HepG2 (cell line): Measurements from ENCODE around the gene CYSTM1. TPM values are rescaled to one million over a fixed set of nuclear protein-coding genes. Genes with fewer than 3 reads are reported as not detected.

Experiments used
- ARNTL ChIP-seq: sonication (generic); formaldehyde crosslinking; IDR thresholded peaks from 2 replicates; pipeline ENCODE4 v1.4.0; 2020; ENCODE audit warnings: mild to moderate bottlenecking, missing genetic modification reagents
- BORCS8-MEF2B ChIP-seq: sonication (generic); formaldehyde crosslinking; IDR thresholded peaks from 2 replicates; pipeline ENCODE4 v1.8.0; 2022; ENCODE audit warnings: mild to moderate bottlenecking, missing genetic modification reagents
- CBX1 ChIP-seq: IDR thresholded peaks from one replicate; pipeline ENCODE4 v1.6.1; 2016; ENCODE audit warnings: antibody characterized with exemption, low read depth
- EP300 ChIP-seq, 3 experiments: sonication (generic) in 1 of 3; formaldehyde crosslinking in 1 of 3; IDR thresholded peaks; 2 replicates each; pipeline versions ENCODE4 v1.5.1 to v1.6.1; 2011 to 2020; ENCODE audit warnings: low read depth in 2 of 3, low read length in 2 of 3, borderline replicate concordance in 1 of 3, improper control_type of control experiment in 1 of 3, mild to moderate bottlenecking in 1 of 3, missing genetic modification reagents in 1 of 3, moderate library complexity in 1 of 3
- GATAD2A ChIP-seq: IDR thresholded peaks from 2 replicates; pipeline ENCODE4 v1.6.1; 2016
- MED13 ChIP-seq: sonication (generic); formaldehyde crosslinking; IDR thresholded peaks from 2 replicates; pipeline ENCODE4 v1.5.0; 2020; ENCODE audit warnings: missing genetic modification reagents
- RFX1 ChIP-seq: fragments of 450-650 bp; IDR thresholded peaks from 2 replicates; pipeline ENCODE4 v1.6.1; 2017
- SIX1 ChIP-seq: sonication (generic); formaldehyde crosslinking; IDR thresholded peaks from 2 replicates; pipeline ENCODE4 v1.4.0; 2020; ENCODE audit warnings: missing genetic modification reagents, borderline replicate concordance
- TCF12 ChIP-seq, 2 experiments: fragments of 450-650 bp in 1 of 2; sonication (generic) in 1 of 2; formaldehyde crosslinking in 1 of 2; IDR thresholded peaks; 2 replicates each; pipeline versions ENCODE4 v1.6.1 to v1.8.0; 2017 to 2022; ENCODE audit warnings: antibody characterized with exemption in 1 of 2, mild to moderate bottlenecking in 1 of 2, missing genetic modification reagents in 1 of 2, moderate library complexity in 1 of 2
- TOE1 ChIP-seq: sonication (generic); formaldehyde crosslinking; IDR thresholded peaks from 2 replicates; pipeline ENCODE4 v1.4.0; 2020; ENCODE audit warnings: mild to moderate bottlenecking, missing genetic modification reagents
- TOPORS ChIP-seq: sonication (generic); formaldehyde crosslinking; IDR thresholded peaks from 2 replicates; pipeline ENCODE4 v1.8.0; 2023; ENCODE audit warnings: mild to moderate bottlenecking, missing genetic modification reagents
- ZBTB42 ChIP-seq: sonication (generic); formaldehyde crosslinking; IDR thresholded peaks from 2 replicates; pipeline ENCODE4 v1.5.0; 2020; ENCODE audit warnings: mild to moderate bottlenecking, missing genetic modification reagents
- ZFYVE20 ChIP-seq: sonication (generic); formaldehyde crosslinking; IDR thresholded peaks from 2 replicates; pipeline ENCODE4 v1.8.0; 2023; ENCODE audit warnings: low read depth, mild to moderate bottlenecking, moderate library complexity, missing genetic modification reagents, borderline replicate concordance
- ZNF205 ChIP-seq: IDR thresholded peaks from 2 replicates; pipeline ENCODE4 v1.6.1; 2018; ENCODE audit warnings: missing biosample characterization, missing genetic modification reagents
- ZNF709 ChIP-seq: sonication (generic); formaldehyde crosslinking; IDR thresholded peaks from 2 replicates; pipeline ENCODE4 v1.5.0; 2020; ENCODE audit warnings: mild to moderate bottlenecking, missing genetic modification reagents
- polyA plus RNA-seq, 8 experiments: library from polyadenylated mRNA; depleted of rRNA in 3 of 8; stranded (reverse) in 7 of 8; unstranded in 1 of 8; fragments of >200 nt; fragmentation: Illumina TruSeq in 4 of 8; extraction: Trizol in 4 of 8; gene quantifications; 2 replicates each; pipeline versions ENCODE4 v1.2.1 to v1.2.3, GENCODE V29; 2011 to 2016; ENCODE audit warnings: low read depth in 4 of 8, missing spikeins in 1 of 8, mixed read lengths in 1 of 8; ENCODE audit not compliant: insufficient read depth in 1 of 8
- total RNA-seq, 5 experiments: library from RNA; depleted of rRNA; stranded (reverse); fragments of >200 nt; fragmentation: Illumina TruSeq; extraction: Trizol; gene quantifications; 2 replicates each; pipeline ENCODE4 v1.2.3, GENCODE V29; 2016; ENCODE audit warnings: low read depth in 1 of 5
- TF ChIP-seq, protein P1 (sequence below): IDR thresholded peaks from 2 replicates; pipeline ENCODE4 v1.6.1; 2016; ENCODE audit warnings: missing compliant biosample characterization, missing genetic modification reagents, borderline replicate concordance
- TF ChIP-seq, protein P2 (sequence below): sonication (generic); formaldehyde crosslinking; IDR thresholded peaks from 2 replicates; pipeline ENCODE4 v1.9.0; 2021; ENCODE audit warnings: missing genetic modification reagents, mild to moderate bottlenecking, borderline replicate concordance
- TF ChIP-seq, protein P3 (sequence below): sonication (generic); formaldehyde crosslinking; IDR thresholded peaks from 2 replicates; pipeline ENCODE4 v1.4.0; 2020; ENCODE audit warnings: mild to moderate bottlenecking, missing genetic modification reagents, borderline replicate concordance
- TF ChIP-seq, protein P4 (sequence below): sonication (generic); formaldehyde crosslinking; IDR thresholded peaks from 2 replicates; pipeline ENCODE4 v1.5.0; 2020; ENCODE audit warnings: mild to moderate bottlenecking, missing genetic modification reagents

CYSTM1 gene
- total and polyA plus RNA-seq, 2 of the 13 experiments (the other 11 are each of a cell fraction or from before 2014, with no cell fraction given) = 40.0 to 73.4 TPM

DNA sequence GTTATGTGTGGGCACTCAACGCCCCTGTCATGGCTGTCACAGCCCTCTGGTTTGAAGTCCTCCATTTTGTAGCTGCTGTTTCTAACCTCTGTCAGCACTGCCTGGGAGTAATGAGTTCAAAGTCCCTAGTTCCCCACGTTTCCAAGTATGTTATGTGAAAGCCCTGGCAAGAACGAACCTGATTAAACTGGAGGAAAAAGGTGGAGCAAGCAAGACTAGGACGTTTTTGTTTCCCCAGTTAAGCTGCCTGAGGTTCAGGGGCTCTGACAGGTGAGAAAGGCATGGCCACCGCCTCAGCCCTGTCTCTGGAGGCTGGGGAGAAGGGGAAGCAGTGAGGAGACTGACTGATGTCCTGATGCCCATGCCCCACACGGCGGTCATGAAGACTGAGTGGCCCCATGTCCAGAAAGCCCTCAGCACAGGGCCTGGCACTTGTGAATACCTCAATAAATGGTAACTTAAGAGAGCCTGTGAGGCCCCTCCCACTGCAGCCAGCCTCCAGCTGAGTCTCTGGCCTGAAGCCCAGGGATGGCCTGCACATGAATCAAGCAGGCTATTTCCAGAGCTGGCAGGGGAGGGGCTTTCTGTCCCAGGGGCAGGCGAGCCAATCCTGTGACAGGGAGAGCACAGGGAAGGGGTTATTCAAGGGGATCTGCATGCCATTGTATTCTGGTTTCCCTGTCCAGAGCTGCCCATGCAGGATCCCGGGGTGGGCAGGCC is 66.2 kb downstream of the CYSTM1 start (continued):
- TF ChIP-seq, protein P1, sequence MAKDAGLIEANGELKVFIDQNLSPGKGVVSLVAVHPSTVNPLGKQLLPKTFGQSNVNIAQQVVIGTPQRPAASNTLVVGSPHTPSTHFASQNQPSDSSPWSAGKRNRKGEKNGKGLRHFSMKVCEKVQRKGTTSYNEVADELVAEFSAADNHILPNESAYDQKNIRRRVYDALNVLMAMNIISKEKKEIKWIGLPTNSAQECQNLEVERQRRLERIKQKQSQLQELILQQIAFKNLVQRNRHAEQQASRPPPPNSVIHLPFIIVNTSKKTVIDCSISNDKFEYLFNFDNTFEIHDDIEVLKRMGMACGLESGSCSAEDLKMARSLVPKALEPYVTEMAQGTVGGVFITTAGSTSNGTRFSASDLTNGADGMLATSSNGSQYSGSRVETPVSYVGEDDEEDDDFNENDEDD (CRISPR knock-in tag) = no peak
- no peak for TF ChIP-seq ZNF205 (CRISPR knock-in tag)
- no peak for TF ChIP-seq ARNTL
- TF ChIP-seq, protein P2, sequence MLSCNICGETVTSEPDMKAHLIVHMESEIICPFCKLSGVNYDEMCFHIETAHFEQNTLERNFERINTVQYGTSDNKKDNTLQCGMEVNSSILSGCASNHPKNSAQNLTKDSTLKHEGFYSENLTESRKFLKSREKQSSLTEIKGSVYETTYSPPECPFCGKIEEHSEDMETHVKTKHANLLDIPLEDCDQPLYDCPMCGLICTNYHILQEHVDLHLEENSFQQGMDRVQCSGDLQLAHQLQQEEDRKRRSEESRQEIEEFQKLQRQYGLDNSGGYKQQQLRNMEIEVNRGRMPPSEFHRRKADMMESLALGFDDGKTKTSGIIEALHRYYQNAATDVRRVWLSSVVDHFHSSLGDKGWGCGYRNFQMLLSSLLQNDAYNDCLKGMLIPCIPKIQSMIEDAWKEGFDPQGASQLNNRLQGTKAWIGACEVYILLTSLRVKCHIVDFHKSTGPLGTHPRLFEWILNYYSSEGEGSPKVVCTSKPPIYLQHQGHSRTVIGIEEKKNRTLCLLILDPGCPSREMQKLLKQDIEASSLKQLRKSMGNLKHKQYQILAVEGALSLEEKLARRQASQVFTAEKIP = no peak
- no peak for TF ChIP-seq GATAD2A (CRISPR knock-in tag)
- TF ChIP-seq EP300 (IDR thresholded peaks at IDR 0.05; ENCODE audit: low read depth in 2 of 2, low read length in 2 of 2) = no peak
- TF ChIP-seq EP300 (CRISPR knock-in tag; IDR thresholded peaks at IDR 0.05; ENCODE audit: borderline replicate concordance) = 0 out of 2 replicates have a peak, but pooled peaks have one; percentile 6
- no peak for TF ChIP-seq TOPORS (CRISPR knock-in tag)
- TF ChIP-seq ZNF709 (CRISPR knock-in tag) = no peak
- TF ChIP-seq TOE1 (CRISPR knock-in tag) = no peak
- no peak for TF ChIP-seq ZFYVE20 (CRISPR knock-in tag)
- TF ChIP-seq ZBTB42 (CRISPR knock-in tag) = no peak
- no peak for TF ChIP-seq TCF12 (IDR thresholded peaks at IDR 0.05)
- no peak for TF ChIP-seq TCF12 (CRISPR knock-in tag; IDR thresholded peaks at IDR 0.05)
- TF ChIP-seq SIX1 (CRISPR knock-in tag) = no peak
- TF ChIP-seq CBX1 = no peak
- TF ChIP-seq, protein P3, sequence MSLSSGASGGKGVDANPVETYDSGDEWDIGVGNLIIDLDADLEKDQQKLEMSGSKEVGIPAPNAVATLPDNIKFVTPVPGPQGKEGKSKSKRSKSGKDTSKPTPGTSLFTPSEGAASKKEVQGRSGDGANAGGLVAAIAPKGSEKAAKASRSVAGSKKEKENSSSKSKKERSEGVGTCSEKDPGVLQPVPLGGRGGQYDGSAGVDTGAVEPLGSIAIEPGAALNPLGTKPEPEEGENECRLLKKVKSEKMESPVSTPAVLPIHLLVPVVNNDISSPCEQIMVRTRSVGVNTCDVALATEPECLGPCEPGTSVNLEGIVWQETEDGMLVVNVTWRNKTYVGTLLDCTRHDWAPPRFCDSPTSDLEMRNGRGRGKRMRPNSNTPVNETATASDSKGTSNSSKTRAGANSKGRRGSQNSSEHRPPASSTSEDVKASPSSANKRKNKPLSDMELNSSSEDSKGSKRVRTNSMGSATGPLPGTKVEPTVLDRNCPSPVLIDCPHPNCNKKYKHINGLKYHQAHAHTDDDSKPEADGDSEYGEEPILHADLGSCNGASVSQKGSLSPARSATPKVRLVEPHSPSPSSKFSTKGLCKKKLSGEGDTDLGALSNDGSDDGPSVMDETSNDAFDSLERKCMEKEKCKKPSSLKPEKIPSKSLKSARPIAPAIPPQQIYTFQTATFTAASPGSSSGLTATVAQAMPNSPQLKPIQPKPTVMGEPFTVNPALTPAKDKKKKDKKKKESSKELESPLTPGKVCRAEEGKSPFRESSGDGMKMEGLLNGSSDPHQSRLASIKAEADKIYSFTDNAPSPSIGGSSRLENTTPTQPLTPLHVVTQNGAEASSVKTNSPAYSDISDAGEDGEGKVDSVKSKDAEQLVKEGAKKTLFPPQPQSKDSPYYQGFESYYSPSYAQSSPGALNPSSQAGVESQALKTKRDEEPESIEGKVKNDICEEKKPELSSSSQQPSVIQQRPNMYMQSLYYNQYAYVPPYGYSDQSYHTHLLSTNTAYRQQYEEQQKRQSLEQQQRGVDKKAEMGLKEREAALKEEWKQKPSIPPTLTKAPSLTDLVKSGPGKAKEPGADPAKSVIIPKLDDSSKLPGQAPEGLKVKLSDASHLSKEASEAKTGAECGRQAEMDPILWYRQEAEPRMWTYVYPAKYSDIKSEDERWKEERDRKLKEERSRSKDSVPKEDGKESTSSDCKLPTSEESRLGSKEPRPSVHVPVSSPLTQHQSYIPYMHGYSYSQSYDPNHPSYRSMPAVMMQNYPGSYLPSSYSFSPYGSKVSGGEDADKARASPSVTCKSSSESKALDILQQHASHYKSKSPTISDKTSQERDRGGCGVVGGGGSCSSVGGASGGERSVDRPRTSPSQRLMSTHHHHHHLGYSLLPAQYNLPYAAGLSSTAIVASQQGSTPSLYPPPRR (CRISPR knock-in tag) = no peak
- TF ChIP-seq, protein P4, sequence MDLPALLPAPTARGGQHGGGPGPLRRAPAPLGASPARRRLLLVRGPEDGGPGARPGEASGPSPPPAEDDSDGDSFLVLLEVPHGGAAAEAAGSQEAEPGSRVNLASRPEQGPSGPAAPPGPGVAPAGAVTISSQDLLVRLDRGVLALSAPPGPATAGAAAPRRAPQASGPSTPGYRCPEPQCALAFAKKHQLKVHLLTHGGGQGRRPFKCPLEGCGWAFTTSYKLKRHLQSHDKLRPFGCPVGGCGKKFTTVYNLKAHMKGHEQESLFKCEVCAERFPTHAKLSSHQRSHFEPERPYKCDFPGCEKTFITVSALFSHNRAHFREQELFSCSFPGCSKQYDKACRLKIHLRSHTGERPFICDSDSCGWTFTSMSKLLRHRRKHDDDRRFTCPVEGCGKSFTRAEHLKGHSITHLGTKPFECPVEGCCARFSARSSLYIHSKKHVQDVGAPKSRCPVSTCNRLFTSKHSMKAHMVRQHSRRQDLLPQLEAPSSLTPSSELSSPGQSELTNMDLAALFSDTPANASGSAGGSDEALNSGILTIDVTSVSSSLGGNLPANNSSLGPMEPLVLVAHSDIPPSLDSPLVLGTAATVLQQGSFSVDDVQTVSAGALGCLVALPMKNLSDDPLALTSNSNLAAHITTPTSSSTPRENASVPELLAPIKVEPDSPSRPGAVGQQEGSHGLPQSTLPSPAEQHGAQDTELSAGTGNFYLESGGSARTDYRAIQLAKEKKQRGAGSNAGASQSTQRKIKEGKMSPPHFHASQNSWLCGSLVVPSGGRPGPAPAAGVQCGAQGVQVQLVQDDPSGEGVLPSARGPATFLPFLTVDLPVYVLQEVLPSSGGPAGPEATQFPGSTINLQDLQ (CRISPR knock-in tag) = no peak
- no peak for TF ChIP-seq RFX1
- TF ChIP-seq MED13 (CRISPR knock-in tag) = no peak
- TF ChIP-seq BORCS8-MEF2B (CRISPR knock-in tag) = peak; percentile 47; the same call in 1 of the 2 replicates
